H1 (cell line): ENCODE measurements around the gene LINC01488.

Source experiments
- CTCF ChIP-seq, 3 experiments: IDR thresholded peaks; 1 replicate in 2 of 3; 2 replicates in 1 of 3; pipeline versions ENCODE4 v1.5.1 to v1.6.1; 2011; ENCODE audit warnings: low read length in 3 of 3, mild to moderate bottlenecking in 3 of 3, inconsistent platforms in 2 of 3, low read depth in 1 of 3, moderate library complexity in 1 of 3; ENCODE audit not compliant: insufficient read depth in 1 of 3; ENCODE audit errors: control extremely low read depth in 1 of 3
- EP300 ChIP-seq, 2 experiments: IDR thresholded peaks; 1 replicate in 1 of 2; 2 replicates in 1 of 2; pipeline ENCODE4 v1.6.1; 2011 to 2012; ENCODE audit warnings: low read depth in 2 of 2, low read length in 2 of 2, mild to moderate bottlenecking in 2 of 2, borderline replicate concordance in 1 of 2, inconsistent platforms in 1 of 2, moderate library complexity in 1 of 2
- POLR2A ChIP-seq, 2 experiments: IDR thresholded peaks; 1 replicate in 1 of 2; 2 replicates in 1 of 2; pipeline ENCODE4 v1.6.1; 2011; ENCODE audit warnings: low read depth in 2 of 2, low read length in 2 of 2, mild to moderate bottlenecking in 2 of 2; ENCODE audit errors: control extremely low read depth in 1 of 2
- POLR2AphosphoS5 ChIP-seq: IDR thresholded peaks from 2 replicates; pipeline ENCODE4 v1.6.1; 2011; ENCODE audit warnings: low read depth, low read length
- RFX5 ChIP-seq: IDR thresholded peaks from 2 replicates; pipeline ENCODE4 v1.6.1; 2011; ENCODE audit warnings: low read depth, low read length, improper control_type of control experiment, borderline replicate concordance
- RNF2 ChIP-seq: fragments of 200-900, 300-1000 bp; sonication (generic); IDR thresholded peaks from 2 replicates; pipeline ENCODE4 v1.7.1; 2016; ENCODE audit warnings: borderline replicate concordance, low read depth, mild to moderate bottlenecking, antibody characterized with exemption, low read length; ENCODE audit not compliant: poor library complexity, severe bottlenecking; ENCODE audit errors: missing control alignments

DNA sequence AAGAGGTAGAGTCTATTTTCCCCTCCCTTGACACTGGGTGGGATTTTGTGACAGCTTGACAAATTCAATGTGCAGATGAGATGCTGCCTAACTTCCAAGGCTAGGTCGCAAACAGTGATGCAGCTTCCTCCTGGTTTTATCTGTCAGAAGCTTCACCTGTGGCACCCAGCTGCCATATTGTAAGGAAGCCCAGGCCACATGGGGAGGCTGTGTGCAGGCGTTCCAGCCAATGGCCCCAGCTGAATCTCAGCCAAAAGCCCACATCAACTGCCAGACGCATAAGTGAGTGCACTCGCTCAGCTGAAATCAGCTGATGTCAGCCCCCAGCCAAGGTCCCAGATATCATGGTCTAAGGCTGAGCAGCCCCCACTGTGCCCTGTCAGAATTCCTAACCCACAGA, 24.8 kb upstream of the LINC01488 start:
- TF ChIP-seq RNF2: no peak
- no peak for TF ChIP-seq CTCF (IDR thresholded peaks at IDR 0.05; ENCODE audit: control extremely low read depth in 1 of 3, insufficient read depth in 1 of 3, low read depth in 1 of 3, low read length in 3 of 3)
- no peak for TF ChIP-seq RFX5
- TF ChIP-seq EP300 (IDR thresholded peaks at IDR 0.05; ENCODE audit: borderline replicate concordance in 1 of 2, low read depth in 2 of 2, low read length in 2 of 2): no peak
- no peak for TF ChIP-seq POLR2AphosphoS5
- no peak for TF ChIP-seq POLR2A (IDR thresholded peaks at IDR 0.05; ENCODE audit: control extremely low read depth in 1 of 2, low read depth in 2 of 2, low read length in 2 of 2)
